Endothelial cell of umbilical vein (primary cell): Measurements from ENCODE around the gene TMEM63B. TPM values are rescaled to one million over a fixed set of nuclear protein-coding genes. Genes with fewer than 3 reads are reported as not detected.

ENCODE experiments used
- BruUV-seq: library from RNA; stranded (reverse); fragments of 400-500 nt; replicated peaks from 2 replicates; lab custom pipeline; 2021; lab: Mats Ljungman, UMichigan
- CTCF ChIA-PET: fragments of 300-600, 350-600 bp; sonication (Branson Sonifier 250); formaldehyde crosslinking; loops from one replicate; lab custom pipeline; 2021; ENCODE audit warnings: antibody characterized with exemption, inconsistent platforms; lab: Charles Lee
- POLR2A ChIA-PET: fragments of 300-600, 350-600 bp; sonication (Branson Sonifier 250); formaldehyde crosslinking; loops from one replicate; lab custom pipeline; 2021; ENCODE audit warnings: antibody characterized with exemption, inconsistent platforms; lab: Charles Lee
- DNase-seq: peaks from one replicate; pipeline ENCODE4 v3.0.0-alpha.2; 2011; ENCODE audit warnings: low read depth, low spot score
- FAIRE-seq: peaks from 2 replicates; lab custom pipeline; 2011; peaks lifted over from hg19 to GRCh38; lab: Jason Lieb, UNC
- H2AFZ ChIP-seq: 2 replicates; pipeline ENCODE4 v1.6.0; 2012; ENCODE audit warnings: low read depth, low read length, control low read depth, inconsistent platforms
- H3K27ac ChIP-seq: 2 replicates; pipeline ENCODE4 v1.5.1; 2011; ENCODE audit warnings: low read depth, mild to moderate bottlenecking, control low read depth, low read length, moderate library complexity; ENCODE audit not compliant: insufficient read depth
- H3K27me3 ChIP-seq, 2 experiments: 2 replicates each; pipeline versions ENCODE4 v1.6.0 to v1.6.1; 2011; ENCODE audit warnings: low read length in 2 of 2, mixed read lengths in 1 of 2; ENCODE audit not compliant: control insufficient read depth in 2 of 2, insufficient read depth in 2 of 2
- H3K36me3 ChIP-seq, 2 experiments: 2 replicates in 1 of 2; 3 replicates in 1 of 2; pipeline ENCODE4 v1.5.1; 2011; ENCODE audit warnings: low read length in 2 of 2, mild to moderate bottlenecking in 1 of 2, moderate library complexity in 1 of 2; ENCODE audit not compliant: control insufficient read depth in 2 of 2, insufficient read depth in 2 of 2; ENCODE audit errors: extremely low read depth in 1 of 2
- H3K4me1 ChIP-seq: 3 replicates; pipeline ENCODE4 v1.5.1; 2011; ENCODE audit warnings: mild to moderate bottlenecking, low read length; ENCODE audit not compliant: control insufficient read depth, insufficient read depth; ENCODE audit errors: extremely low read depth
- H3K4me2 ChIP-seq: 2 replicates; pipeline ENCODE4 v1.6.1; 2011; ENCODE audit warnings: low read length, control low read depth, mixed read lengths; ENCODE audit not compliant: insufficient read depth
- H3K4me3 ChIP-seq, 3 experiments: fragments of 200-600 bp in 1 of 3; sonication (generic), shearing (Covaris generic) in 1 of 3; replicated peaks in 1 of 3; 2 replicates each; pipeline ENCODE4 v1.5.1; 2011 to 2016; ENCODE audit warnings: control low read depth in 3 of 3, low read length in 3 of 3, mild to moderate bottlenecking in 2 of 3, inconsistent platforms in 1 of 3, low read depth in 1 of 3, moderate library complexity in 1 of 3; ENCODE audit not compliant: insufficient read depth in 1 of 3
- H3K79me2 ChIP-seq: 2 replicates; pipeline ENCODE4 v1.6.0; 2012; ENCODE audit warnings: low read length, inconsistent platforms; ENCODE audit not compliant: control insufficient read depth, insufficient read depth
- H3K9ac ChIP-seq: replicated peaks from 2 replicates; pipeline ENCODE3; 2011; ENCODE audit warnings: low read length, control low read depth; ENCODE audit not compliant: insufficient read depth; ENCODE audit errors: extremely low read depth
- H3K9me1 ChIP-seq: replicated peaks from 3 replicates; pipeline ENCODE4 v1.6.0; 2011; ENCODE audit warnings: mild to moderate bottlenecking, low read length; ENCODE audit not compliant: control insufficient read depth, insufficient read depth; ENCODE audit errors: extremely low read depth
- H3K9me3 ChIP-seq: replicated peaks from 2 replicates; pipeline ENCODE4 v1.5.1; 2012; ENCODE audit warnings: low read length, inconsistent platforms; ENCODE audit not compliant: control insufficient read depth, insufficient read depth
- H4K20me1 ChIP-seq: replicated peaks from 2 replicates; pipeline ENCODE3; 2011; ENCODE audit warnings: mild to moderate bottlenecking, low read length; ENCODE audit not compliant: control insufficient read depth, insufficient read depth; ENCODE audit errors: extremely low read depth
- EZH2 ChIP-seq: IDR thresholded peaks from 2 replicates; pipeline ENCODE4 v1.6.1; 2012; ENCODE audit warnings: borderline replicate concordance, low read depth, mild to moderate bottlenecking, moderate library complexity, low read length, inconsistent platforms; ENCODE audit not compliant: severe bottlenecking
- FOS ChIP-seq: IDR thresholded peaks from 2 replicates; pipeline ENCODE4 v1.6.1; 2011; ENCODE audit warnings: mild to moderate bottlenecking, low read length, moderate library complexity, borderline replicate concordance; ENCODE audit not compliant: insufficient read depth
- GATA2 ChIP-seq: IDR thresholded peaks from 2 replicates; pipeline ENCODE4 v1.7.0; 2011; ENCODE audit warnings: low read depth, mild to moderate bottlenecking, moderate library complexity, mixed read lengths, low read length; ENCODE audit not compliant: insufficient read length, insufficient read depth
- JUN ChIP-seq: IDR thresholded peaks from 2 replicates; pipeline ENCODE4 v1.6.1; 2011; ENCODE audit warnings: borderline replicate concordance, low read depth; ENCODE audit not compliant: insufficient read length, insufficient read depth
- MYC ChIP-seq: IDR thresholded peaks from one replicate; pipeline ENCODE4 v1.6.1; 2011; ENCODE audit warnings: mild to moderate bottlenecking, low read depth, low read length
- POLR2A ChIP-seq: IDR thresholded peaks from 2 replicates; pipeline ENCODE4 v1.6.1; 2012; ENCODE audit warnings: low read depth, mild to moderate bottlenecking, control low read depth, low read length
- dilution Hi-C: fragments of 300-500 bp; cut with MboI; formaldehyde crosslinking; loops from one replicate; pipeline ENCODE4 v1.15.0; 2019; ENCODE audit warnings: low sequenced_read_pairs; ENCODE audit not compliant: extremely low pct_ligation_motif_present
- intact Hi-C: fragments of 100-400 bp; cut with micrococcal nuclease; formaldehyde crosslinking; loops from one replicate; pipeline ENCODE4 v1.10.0; 2022
- polyA plus RNA-seq, 4 experiments: library from polyadenylated mRNA; depleted of rRNA in 3 of 4; stranded (reverse) in 3 of 4; unstranded in 1 of 4; fragments of >200 nt; gene quantifications; 2 replicates each; pipeline versions ENCODE4 v1.2.1 to v1.2.3, GENCODE V29; 2011 to 2012; ENCODE audit warnings: missing spikeins in 1 of 4
- total RNA-seq: library from RNA; stranded (reverse); gene quantifications from 2 replicates; pipeline ENCODE4 v1.2.3, GENCODE V29; 2021

Gene TMEM63B
- total and polyA plus RNA-seq, 2 donors (not counting 3 experiments of a cell fraction or from before 2014, with no cell fraction given) = 49.7 to 56.1 TPM

- POLR2A ChIA-PET = no interaction called here
- Histone ChIP-seq H3K27me3 (no peaks in the 10 kb centered on the region), H3K36me3 (no peaks in the 10 kb centered on the region), H3K4me2 (no peak overlapping the region), H4K20me1 (no peaks in the 10 kb centered on the region), H3K9me3 (no peaks in the 10 kb centered on the region), H3K79me2 (no peaks in the 10 kb centered on the region), H3K9ac (no peak overlapping the region), H2AFZ (peak overlapping the region; percentile 14), H3K9me1 (no peaks in the 10 kb centered on the region), H3K4me1 (peaks cover 14% of the 10 kb centered on the region), H3K27ac (no peak overlapping the region), H3K4me3 (no peak overlapping the region)
- no TSS peak for BruUV-seq
- CTCF ChIA-PET = interaction anchor here (0.7 to 1.0 kb wide), 3 partner anchors 10 to 29 kb away, joined by 3 to 5 read pairs (median 3); no protein-coding TSS in a partner anchor
- TF ChIP-seq GATA2 (no peak), EZH2 (no peak), MYC (no peak), POLR2A (no peak), JUN (no peak), FOS (no peak)
- DNase-seq (no peak), FAIRE-seq (peak; percentile 75)
- intact Hi-C loops = no loop called here
- dilution Hi-C loops = no loop called here
Measured at GRCh38 chr6:44202332-44202971, 75.1 kb downstream of the TMEM63B start.
